Panc1 (cell line): ENCODE data around the gene AFF3. TPM values are rescaled to one million over a fixed set of nuclear protein-coding genes. Genes with fewer than 3 reads are reported as not detected.

Experiments used
- ATAC-seq: fragments of 200-7000 bp; cut with Tn5 transposase; 2 replicates; pipeline ENCODE4 v1.9.1; 2020; ENCODE audit warnings: mild to moderate bottlenecking, moderate library complexity
- BruUV-seq: library from RNA; stranded (reverse); fragments of 400-500 nt; replicated peaks from 2 replicates; lab custom pipeline; 2021; lab: Mats Ljungman, UMichigan
- CTCF ChIA-PET: fragments of 300-600 bp; sonication (Branson Sonifier 250); formaldehyde crosslinking; loops from one replicate; lab custom pipeline; 2022; ENCODE audit warnings: antibody characterized with exemption; lab: Charles Lee
- POLR2A ChIA-PET: fragments of 300-600 bp; sonication (Branson Sonifier 250); formaldehyde crosslinking; loops from one replicate; lab custom pipeline; 2022; ENCODE audit warnings: antibody characterized with exemption; lab: Charles Lee
- DNase-seq: peaks from one replicate; pipeline ENCODE4 v3.0.0-alpha.2; 2010; ENCODE audit warnings: low read depth, low spot score
- H3K27ac ChIP-seq: 2 replicates; pipeline ENCODE4 v1.5.1; 2011; ENCODE audit warnings: mild to moderate bottlenecking, low read length, inconsistent platforms
- H3K27me3 ChIP-seq: fragments of 200-500 bp; sonication (Bioruptor generic); 2 replicates; pipeline ENCODE4 v1.6.0; 2014; ENCODE audit warnings: low read length, inconsistent platforms; ENCODE audit not compliant: control insufficient read depth, insufficient read depth
- H3K36me3 ChIP-seq: fragments of 200-500 bp; sonication (Bioruptor generic); 2 replicates; pipeline ENCODE4 v1.5.1; 2014; ENCODE audit warnings: inconsistent platforms, mild to moderate bottlenecking, low read length, moderate library complexity; ENCODE audit not compliant: control insufficient read depth, insufficient read depth
- H3K4me1 ChIP-seq: 2 replicates; pipeline ENCODE4 v1.5.1; 2011; ENCODE audit warnings: inconsistent platforms, mild to moderate bottlenecking, low read length, moderate library complexity; ENCODE audit not compliant: control insufficient read depth, insufficient read depth
- H3K4me3 ChIP-seq, 2 experiments: 2 replicates each; pipeline ENCODE4 v1.5.1; 2011 to 2012; ENCODE audit warnings: low read depth in 2 of 2, low read length in 2 of 2, mild to moderate bottlenecking in 2 of 2, inconsistent platforms in 1 of 2, moderate library complexity in 1 of 2
- H3K9me3 ChIP-seq: fragments of 200-500 bp; sonication (Bioruptor generic); 2 replicates; pipeline ENCODE4 v1.5.1; 2014; ENCODE audit warnings: low read depth, mild to moderate bottlenecking, inconsistent platforms, low read length, moderate library complexity; ENCODE audit not compliant: control insufficient read depth, insufficient read depth
- CTCF ChIP-seq: fragments of 450-650 bp; IDR thresholded peaks from 2 replicates; pipeline ENCODE4 v1.5.1; 2017; ENCODE audit warnings: mild to moderate bottlenecking
- POLR2AphosphoS5 ChIP-seq: IDR thresholded peaks from 2 replicates; pipeline ENCODE4 v1.6.1; 2012; ENCODE audit warnings: mild to moderate bottlenecking, low read depth, low read length, moderate library complexity
- REST ChIP-seq, 2 experiments: IDR thresholded peaks; 2 replicates each; pipeline ENCODE4 v1.6.1; 2011 to 2012; ENCODE audit warnings: low read depth in 2 of 2, control low read depth in 1 of 2, low read length in 1 of 2, mild to moderate bottlenecking in 1 of 2, moderate library complexity in 1 of 2; ENCODE audit not compliant: insufficient read depth in 1 of 2
- SIN3A ChIP-seq: IDR thresholded peaks from 2 replicates; pipeline ENCODE4 v1.6.1; 2012; ENCODE audit warnings: low read depth, mild to moderate bottlenecking, low read length, moderate library complexity, borderline replicate concordance; ENCODE audit not compliant: insufficient read depth
- TCF7L2 ChIP-seq: IDR thresholded peaks from 2 replicates; pipeline ENCODE4 v1.6.1; 2011; ENCODE audit warnings: mild to moderate bottlenecking, low read depth, low read length, inconsistent platforms
- in situ Hi-C: cut with HindIII; loops from 2 replicates; pipeline ENCODE4 v1.10.0; 2016; ENCODE audit warnings: low sequenced_read_pairs, low pct_unique_long_range_greater_than_20kb
- intact Hi-C: fragments of 100-400 bp; cut with micrococcal nuclease; formaldehyde crosslinking; loops from one replicate; pipeline ENCODE4 v1.10.0; 2022; ENCODE audit not compliant: unreplicated experiment
- total RNA-seq: library from RNA; stranded (reverse); gene quantifications from one replicate; pipeline ENCODE4 v1.2.1, GENCODE V29; 2021; ENCODE audit not compliant: unreplicated experiment

The AFF3 gene
- total RNA-seq, 1 experiment from 2014 or later = 2.2 TPM

- TF ChIP-seq POLR2AphosphoS5 (no peak), SIN3A (no peak), CTCF (no peak), TCF7L2 (no peak), REST (IDR thresholded peaks at IDR 0.05; ENCODE audit: insufficient read depth in 1 of 2, low read depth in 2 of 2, low read length in 1 of 2) (no peak)
- ATAC-seq = no peak
- peaks cover 30% of the 10 kb centered on the region for H3K27me3 ChIP-seq
- CTCF ChIA-PET = no interaction called here
- H3K4me1 ChIP-seq = no peaks in the 10 kb centered on the region
- in situ Hi-C loops = no loop called here
- no TSS peak for BruUV-seq
- no peak overlapping the region for H3K27ac ChIP-seq
- intact Hi-C loops = no loop called here
- no peaks in the 10 kb centered on the region for H3K9me3 ChIP-seq
- POLR2A ChIA-PET = no interaction called here
- no peaks in the 10 kb centered on the region for H3K36me3 ChIP-seq
- DNase-seq = no peak
- H3K4me3 ChIP-seq = no peak overlapping the region
These were observed 597.8 kb downstream of the AFF3 start for GRCh38 chr2:99544608-99545007.

GRCh38 chr2:99543247-99543646 is 599.1 kb downstream of the AFF3 start:
- ChIA-PET POLR2A (no interaction called here), CTCF (interaction anchor here (0.7 kb wide), 1 partner anchor 8 kb away, joined by 3 read pairs; no protein-coding TSS in a partner anchor)
- DNase-seq = no peak
- Histone ChIP-seq H3K4me1 (no peaks in the 10 kb centered on the region), H3K9me3 (no peaks in the 10 kb centered on the region), H3K27me3 (peaks cover 35% of the 10 kb centered on the region), H3K36me3 (no peaks in the 10 kb centered on the region), H3K27ac (no peak overlapping the region), H3K4me3 (no peak overlapping the region)
- BruUV-seq = no TSS peak
- no peak for ATAC-seq
- in situ Hi-C loops (no loop called here), intact Hi-C loops (no loop called here)
- TF ChIP-seq SIN3A = no peak
- TF ChIP-seq CTCF = no peak
- TF ChIP-seq REST (IDR thresholded peaks at IDR 0.05; ENCODE audit: insufficient read depth in 1 of 2, low read depth in 2 of 2, low read length in 1 of 2) = no peak
- no peak for TF ChIP-seq TCF7L2
